GM12801 (cell line): ENCODE measurements around the gene RGSL1.

Source experiments
- CTCF ChIP-seq: IDR thresholded peaks from one replicate; pipeline ENCODE4 v1.5.1; 2011; ENCODE audit warnings: control low read depth; ENCODE audit not compliant: insufficient read length; ENCODE audit errors: extremely low read depth

Gene RGSL1

DNA sequence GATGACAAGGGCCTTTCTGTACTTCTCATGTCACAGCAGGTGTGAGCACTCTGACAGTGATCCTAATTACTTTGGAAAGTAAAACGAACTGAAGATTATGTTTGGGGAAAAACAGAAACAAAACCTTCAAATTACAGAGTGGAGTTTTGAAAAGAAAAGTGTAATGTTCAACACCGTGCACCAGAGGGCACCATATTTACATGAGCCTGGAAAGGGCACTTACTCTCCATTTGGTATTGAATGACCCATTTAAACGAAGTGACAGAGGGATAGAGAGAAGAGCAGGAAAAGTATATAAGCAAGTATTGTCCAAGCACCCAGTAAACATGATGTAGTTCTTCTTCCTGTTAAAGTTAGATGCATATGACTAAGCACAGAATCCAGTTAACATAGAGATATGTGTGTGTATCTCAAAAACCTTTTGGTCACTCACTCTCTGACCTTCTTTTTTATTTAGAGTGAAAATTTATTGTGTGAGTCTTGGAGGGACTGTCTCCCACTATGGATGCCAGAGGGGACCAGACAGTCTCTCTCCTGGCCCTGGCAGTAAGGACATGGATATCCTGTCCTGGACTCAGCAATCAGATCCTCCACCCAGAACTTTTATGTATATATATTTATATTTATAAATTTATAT, 3.8 kb upstream of the RGSL1 start:
- no peak for TF ChIP-seq CTCF

DNA sequence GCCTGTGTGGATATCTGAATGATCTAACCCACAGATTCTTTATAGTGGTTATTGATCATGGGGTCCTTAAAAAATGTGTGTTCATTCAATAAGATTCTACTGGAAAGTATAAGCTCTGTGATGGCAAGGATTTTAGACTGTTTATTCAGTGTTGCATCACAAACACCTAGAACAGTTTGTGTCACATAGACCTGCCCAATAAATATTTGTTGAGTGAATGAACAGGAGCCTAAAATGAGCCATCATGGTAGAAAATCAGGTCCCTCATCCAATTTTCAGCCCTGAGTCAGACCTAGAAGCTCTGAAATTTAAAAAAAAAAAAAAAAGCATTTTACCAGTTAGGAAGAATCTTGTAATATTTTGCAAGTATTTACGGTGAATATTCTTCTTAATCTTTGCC, 2.3 kb upstream of the RGSL1 start:
- TF ChIP-seq CTCF = no peak

DNA sequence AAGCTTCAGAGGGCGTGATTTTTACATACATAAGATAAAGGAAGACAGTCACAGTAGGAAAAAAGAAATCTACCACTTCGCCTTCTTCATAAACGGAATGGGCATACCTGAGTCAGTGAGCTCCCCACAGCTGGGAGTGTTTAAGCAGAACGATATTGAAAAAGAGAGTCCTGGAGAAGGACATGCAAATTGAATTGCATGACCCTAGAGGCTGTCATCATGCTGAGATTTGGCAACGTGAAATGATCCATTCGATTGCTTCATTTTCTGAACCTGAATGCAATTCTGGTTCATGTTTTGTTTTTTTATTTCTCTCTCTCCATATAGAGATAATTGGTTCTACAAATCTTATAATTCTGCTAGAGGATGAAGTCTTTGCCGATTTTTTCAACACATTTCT, 3.7 kb downstream of the RGSL1 start:
- TF ChIP-seq CTCF = no peak

DNA sequence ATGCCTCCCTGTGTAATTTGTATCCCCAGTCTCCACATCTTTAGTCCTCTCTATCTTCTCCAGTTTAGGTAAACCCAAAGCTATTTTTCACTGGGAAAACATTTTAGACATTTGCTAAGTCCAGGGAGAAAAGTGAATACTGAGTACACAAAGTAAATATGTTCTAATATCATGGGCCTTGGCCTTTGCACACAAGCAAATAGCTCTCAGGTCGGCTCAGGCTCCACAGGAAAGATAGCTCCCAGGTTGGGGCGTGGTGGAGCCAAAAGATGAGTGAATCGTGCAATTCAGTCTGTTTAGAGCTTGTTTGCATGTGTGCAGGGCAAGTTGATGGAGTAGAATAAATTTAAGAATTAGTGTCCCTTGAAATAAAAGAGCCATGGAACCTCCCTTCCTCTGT, 7.9 kb downstream of the RGSL1 start:
- no peak for TF ChIP-seq CTCF

DNA sequence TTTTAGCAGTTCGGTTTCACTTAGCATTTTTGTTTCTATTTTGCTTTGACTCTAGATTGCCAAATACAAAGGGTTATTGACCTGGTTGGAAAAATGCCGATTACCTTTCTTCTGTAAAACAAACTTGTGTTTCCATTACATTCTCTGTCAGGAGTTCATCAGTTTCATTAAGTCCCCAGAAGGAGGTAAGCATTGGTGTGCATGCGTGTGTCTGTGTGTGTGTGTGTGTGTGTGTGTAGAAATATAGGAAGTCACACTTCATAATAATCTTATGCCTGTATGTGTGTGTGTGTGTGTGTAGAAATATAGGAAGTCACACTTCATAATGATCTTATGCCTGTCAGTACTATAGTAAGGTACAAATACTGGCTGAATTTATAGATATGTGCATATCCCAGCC, 10.0 kb downstream of the RGSL1 start:
- no peak for TF ChIP-seq CTCF

DNA sequence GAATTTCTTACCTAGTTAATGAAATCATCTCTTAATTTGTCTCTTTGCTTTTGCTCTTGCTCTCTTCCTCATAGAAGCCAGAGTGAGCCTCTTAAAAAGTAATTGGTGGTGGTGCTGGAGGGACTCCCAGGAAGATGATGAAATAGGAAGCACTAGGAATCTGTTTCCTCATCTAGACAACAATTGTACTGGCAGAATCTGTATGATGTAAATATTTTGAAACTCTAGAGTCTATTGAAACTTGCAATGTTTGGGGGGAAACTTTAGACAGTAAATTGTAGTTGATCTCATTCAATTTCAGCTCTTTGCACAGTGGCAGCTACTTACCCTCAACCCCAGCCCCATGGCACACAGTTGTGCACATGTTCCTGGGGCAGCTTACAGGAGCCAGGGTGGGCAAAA, 10.6 kb downstream of the RGSL1 start:
- TF ChIP-seq CTCF = no peak

GRCh38 chr1:182473556-182473955, 23.6 kb downstream of the RGSL1 start:
- no peak for TF ChIP-seq CTCF
